GM19023 (cell line): ENCODE results near the gene CACNA1A.

ENCODE experiments used
- ATAC-seq: cut with Tn5 transposase; IDR thresholded peaks from one replicate; pipeline ENCODE4 v1.9.1; 2021; ENCODE audit warnings: mild to moderate bottlenecking, moderate library complexity; ENCODE audit not compliant: unreplicated experiment

CACNA1A gene

DNA sequence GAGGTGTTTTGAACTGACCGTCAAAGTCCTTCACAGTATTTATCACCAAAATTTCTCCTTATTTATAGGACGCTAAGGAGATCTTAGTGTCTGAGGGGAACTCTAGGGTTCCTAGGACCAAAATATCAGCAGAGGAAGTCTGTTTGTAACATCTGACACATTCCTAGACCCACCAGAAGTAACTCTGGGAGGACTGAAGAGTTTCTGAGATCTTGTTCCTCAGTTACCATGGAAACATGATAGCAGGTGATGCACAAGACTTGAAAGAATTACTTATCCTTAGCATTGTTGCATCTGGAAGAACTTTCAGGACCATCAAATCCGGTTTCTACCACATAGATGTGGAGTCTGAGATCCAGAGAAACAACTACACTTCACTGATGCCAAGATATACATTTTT is 191.5 kb downstream of the CACNA1A start:
- ATAC-seq, result no peak

GRCh38 chr19:13313875-13314274 is 192.4 kb downstream of the CACNA1A start:
- no peak for ATAC-seq

GRCh38 chr19:13309864-13310263 is 196.4 kb downstream of the CACNA1A start:
- no peak for ATAC-seq

GRCh38 chr19:13303381-13304129 is 202.7 kb downstream of the CACNA1A start:
- no peak for ATAC-seq

- no peak for ATAC-seq
Observed at GRCh38 chr19:13302526-13303270, 203.6 kb downstream of the CACNA1A start.

DNA sequence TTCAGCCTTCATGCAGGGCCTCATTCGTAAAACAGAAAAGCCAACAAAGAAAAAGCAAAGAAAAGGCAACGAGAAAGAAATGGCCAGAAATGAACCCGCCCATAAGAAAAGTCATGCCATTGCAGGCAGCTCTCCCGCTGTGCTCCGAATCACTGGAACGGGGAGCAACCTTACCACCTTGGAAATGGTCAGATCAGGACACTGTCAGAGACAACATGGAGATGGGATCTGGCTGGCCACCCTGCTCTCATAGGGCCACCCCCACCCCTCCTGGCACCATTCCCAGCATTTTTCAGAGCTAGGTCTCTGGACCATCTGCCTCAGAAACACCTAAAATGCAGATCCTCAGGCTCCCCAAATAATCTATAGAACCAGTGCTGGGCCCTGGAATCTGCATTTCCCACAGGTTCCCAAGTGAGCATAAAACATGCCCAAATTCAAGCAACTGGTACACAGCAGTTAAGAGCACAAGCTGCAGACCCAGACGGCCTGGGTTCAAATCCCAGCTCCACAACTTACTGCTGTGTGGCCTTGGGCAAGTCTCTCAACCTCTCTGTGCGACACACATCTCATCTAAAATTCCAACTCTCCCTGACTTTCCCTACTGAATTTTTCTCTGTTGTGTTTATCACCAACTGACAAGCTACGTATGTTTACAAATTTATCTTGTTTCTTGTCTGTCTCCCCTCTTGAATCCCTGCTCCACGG is 204.5 kb downstream of the CACNA1A start:
- no peak for ATAC-seq

DNA sequence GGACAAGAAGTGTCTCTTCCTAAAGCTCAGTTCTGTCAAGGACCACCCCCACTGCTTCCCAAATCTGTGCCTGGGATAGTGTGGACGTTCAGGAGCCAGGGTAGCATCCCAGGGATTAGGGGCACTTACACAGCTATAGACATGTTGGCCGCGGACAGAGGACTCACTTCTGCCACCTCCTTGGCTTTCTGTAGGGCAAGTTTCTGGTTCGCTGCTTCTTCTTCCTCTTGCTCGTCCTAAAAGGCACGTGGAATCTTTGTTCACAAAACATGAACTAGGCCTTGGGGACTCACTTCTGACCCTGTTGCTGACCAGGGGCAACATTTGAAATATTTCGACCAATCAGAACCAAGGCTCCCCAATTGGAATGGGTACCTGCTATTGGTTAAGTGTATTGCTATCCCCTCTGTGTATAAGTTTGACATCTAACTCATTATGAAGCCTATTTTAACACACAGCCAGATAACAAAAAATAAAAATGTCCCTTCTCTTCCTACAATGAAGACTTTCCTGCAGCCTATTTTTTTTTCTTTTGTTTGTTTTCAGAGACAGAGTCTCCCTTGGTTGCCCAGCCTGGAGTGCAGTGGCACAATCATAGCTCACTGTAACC is 205.8 kb downstream of the CACNA1A start:
- ATAC-seq, result no peak

DNA sequence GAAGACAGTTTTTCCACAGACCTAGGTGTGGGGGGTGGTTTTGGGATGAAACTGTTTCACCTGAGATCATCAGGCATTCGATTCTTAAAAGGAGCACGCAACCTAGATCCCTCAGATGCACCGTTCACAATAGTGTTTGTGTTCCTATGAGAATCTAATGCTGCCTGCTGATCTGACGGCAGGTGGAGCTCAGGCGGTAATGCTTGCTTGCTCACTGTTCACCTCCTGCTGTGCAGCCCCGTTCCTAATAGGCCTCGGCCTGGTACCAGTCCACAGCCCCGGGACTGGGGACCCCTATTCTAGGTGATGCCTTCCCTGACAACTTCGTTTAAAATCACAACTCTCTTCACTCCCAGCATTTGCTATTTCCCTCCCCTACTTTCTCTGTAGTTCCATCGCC is 206.4 kb downstream of the CACNA1A start:
- ATAC-seq, result no peak

DNA sequence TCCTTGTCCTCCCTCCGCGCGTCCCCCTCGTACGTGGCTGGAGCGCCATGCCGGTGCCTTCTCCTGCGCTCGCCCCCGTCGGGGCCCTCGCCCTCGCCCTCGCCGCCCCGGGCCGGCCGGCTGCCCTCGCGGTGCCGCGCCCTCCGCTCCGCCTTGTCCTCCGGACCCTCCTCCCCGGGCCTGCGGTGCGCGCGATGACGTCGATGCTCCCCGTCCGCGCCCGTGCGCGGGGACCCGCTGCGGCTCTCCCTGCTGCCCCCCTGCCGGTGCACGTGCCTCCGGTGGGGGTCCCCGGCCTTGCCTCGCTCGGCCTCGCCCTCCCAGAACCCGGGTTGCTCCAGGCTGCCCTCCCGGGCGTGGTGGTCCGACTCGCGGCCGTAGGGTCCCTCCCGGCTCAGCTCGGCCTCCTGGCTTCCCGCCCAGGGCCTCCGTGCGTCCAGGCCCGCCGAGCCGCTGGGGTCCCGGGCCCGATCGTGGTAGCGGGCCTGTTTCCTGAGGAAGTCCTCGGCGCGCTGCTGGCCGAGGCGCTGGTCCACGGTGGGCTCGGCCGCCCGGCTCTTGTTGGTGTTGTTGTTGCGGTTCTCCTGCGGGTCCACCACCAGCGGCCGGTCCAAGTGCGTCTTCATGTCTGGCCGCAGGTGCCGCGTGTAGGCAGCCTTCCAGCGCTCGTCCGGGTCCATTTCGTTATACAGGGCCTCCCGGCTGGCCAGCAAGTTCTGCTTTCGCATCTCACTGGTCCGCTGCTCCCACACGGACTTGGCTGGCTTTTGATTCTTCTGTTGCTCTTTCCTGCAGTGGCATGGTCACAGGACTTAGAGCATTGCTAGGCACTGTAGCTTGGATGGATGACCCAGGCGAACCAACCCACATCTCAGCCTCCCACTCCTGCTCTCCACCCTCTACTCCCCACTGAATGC is 207.5 kb downstream of the CACNA1A start:
- no peak for ATAC-seq

DNA sequence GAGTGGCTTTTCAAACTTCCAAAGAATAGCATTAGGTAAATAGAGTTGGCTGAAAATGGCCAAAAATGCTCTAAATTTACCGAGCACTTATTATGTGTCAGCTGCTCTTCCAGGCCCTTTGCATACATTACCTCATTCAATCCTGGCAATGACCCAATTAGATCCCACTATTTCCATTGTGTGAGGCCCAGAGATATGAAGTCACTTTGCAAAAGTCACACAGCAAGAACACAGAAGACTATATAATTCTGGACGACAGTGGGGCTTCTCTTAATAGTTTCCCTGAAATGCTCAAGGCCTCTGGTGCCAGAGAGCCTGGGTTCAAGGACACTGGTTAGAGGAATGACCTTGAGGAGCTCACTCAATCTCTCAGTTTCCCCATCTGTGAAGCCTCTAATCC is 209.3 kb downstream of the CACNA1A start:
- no peak for ATAC-seq

DNA sequence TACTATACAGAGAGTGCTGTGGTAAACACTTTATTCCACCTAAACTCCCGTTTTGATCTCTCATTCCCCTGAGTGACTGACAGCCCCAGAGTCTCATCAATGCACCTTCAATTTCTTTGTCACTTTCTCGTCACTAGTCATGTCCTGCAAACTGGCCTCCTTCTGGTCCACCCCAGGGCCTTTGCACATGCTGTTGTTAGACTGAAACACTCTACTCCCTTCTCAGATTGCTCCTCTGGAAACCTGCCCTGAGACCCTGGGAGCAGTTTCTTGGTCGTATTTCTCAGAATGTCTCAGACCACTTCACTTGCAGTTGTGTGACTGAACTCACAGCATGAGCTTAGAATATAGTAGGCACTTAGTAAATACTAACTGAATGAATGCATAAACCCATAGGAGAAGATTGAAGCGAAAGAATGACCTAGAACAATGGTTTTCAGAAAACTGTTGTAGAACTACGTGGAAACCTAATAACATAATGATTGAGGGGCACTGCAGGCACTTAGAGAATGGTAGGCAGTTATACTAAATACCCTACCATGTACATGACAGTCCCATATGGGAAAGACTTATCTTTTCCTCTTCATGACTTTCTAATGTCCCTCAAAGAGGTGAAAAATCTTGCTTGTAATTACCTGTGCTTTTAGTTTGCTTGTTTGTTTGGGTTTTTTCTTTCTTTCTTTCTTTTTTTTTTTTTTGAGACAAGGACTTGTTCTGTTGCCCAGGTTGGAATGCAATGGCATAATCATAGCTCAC is 211.3 kb downstream of the CACNA1A start:
- ATAC-seq, result no peak

- no peak for ATAC-seq
Observed at GRCh38 chr19:13291913-13292312, 214.4 kb downstream of the CACNA1A start.

DNA sequence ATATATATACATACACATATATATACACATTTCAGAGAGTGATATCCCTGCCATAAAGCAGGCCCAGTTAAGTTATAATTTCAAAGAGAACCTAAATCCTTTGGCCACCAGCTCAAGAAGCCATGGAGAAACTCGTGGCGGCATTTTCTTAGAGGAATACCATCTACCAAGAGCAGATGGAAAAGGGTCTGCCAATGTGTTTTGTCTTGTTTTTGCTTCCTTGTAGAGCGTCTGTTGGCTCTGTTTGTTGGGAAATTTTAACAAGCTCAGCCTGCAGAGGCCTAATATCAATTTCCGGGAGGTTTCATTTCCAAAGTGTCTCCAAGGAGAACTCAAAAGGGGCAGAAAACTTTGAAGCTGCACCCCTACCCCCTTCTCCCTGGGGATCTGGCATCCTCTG is 215.5 kb downstream of the CACNA1A start:
- ATAC-seq, result no peak

GRCh38 chr19:13289295-13289694 is 217.0 kb downstream of the CACNA1A start:
- no peak for ATAC-seq

DNA sequence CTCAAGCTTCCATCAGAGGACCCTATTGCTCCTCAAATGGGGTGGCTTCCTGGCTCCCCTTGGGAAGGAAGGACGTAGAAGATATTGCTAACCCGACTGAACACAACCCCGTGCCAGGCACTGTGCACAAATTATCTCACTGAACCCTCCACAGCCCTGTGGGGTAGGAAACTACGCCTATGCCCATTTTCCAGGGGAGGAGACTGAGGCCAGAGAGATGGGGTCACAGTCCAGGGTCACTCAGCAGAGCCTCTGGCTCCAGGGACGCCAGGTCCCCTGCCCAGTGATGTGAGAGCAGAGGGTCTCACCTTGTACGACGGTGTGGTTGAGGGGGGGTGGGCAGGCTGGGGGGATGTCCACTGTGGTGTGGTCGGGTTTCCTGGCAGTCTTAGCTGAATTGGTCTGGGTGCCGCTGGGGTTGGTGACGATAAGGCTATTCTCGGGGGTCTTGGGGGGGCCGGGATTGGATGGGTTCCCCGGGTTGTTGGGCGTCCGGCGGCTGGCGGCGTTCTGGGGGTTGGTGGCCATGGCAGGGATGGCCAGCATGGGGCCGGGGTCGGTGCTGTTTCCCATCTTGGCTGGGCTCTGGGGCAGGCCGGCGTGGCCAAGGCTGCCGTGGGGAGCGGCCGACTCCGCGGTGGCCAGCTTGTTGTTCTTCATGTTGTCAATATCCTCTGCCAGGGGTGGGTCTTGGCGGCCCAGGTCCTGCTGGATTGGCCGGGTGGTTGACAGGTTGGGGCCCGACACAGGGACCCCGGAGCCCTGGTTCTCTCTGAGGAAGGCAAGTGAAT is 219.9 kb downstream of the CACNA1A start:
- ATAC-seq, result no peak

DNA sequence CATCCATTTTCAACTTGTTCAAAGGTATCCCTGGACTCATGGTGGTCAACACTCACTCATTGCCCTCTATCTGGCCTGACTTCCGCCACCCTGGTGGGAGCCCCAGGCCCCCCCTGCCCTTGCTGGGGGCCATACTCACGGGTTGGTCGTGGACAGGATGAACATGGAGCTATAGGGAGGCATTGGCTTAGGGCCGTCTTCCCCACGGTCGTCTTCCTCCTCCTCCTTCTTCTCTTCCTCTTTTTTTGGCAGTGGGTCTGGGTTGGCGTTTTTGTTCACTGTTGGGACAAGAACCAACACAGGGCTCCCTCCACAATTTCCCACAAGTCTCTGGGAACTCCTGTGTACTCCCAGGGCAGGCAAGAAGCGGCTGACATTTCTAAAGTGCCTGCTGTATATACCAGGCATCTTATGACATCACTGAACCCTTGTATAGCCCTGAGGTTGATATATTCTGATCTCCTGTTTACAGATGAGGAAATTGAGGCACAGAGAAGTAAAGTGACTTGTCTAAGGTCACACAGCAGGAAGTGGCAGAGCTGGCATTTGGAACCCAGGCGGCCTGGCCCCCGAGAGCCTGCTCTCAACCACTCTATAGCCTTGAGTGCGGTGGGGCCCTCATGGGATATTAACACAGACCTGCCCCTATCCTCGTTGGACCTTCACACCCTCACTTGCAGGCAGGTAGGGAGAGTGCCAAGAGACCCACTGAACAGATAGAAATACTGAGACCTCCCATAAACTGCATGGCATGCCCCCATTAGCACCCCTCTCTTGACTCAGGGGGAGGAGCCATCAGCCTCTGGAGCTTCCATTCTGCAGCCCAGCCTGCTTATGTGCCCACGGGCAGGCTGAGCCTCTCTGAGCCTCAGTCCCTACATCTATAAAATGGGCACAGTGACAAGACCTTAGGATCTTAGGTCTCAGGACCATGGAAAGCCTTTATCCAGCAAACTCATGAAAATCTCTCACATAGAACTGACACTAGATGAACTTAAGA is 221.1 kb downstream of the CACNA1A start:
- no peak for ATAC-seq

- ATAC-seq, result no peak
Observed at GRCh38 chr19:13283871-13284270, 222.4 kb downstream of the CACNA1A start.
